Stimulated activated CD8-positive, alpha-beta memory T cell treated with anti-CD3 and anti-CD28 coated beads, Interleukin-12 subunit alpha, Interleukin-12 subunit beta, amount 100 ng/mL, for 24 hours (primary cell): ENCODE measurements around the gene ROS1.

Source experiments
- DNase-seq: peaks from one replicate; pipeline ENCODE4 v3.0.0-alpha.2; 2020; ENCODE audit errors: extremely low read depth

The ROS1 gene

DNA sequence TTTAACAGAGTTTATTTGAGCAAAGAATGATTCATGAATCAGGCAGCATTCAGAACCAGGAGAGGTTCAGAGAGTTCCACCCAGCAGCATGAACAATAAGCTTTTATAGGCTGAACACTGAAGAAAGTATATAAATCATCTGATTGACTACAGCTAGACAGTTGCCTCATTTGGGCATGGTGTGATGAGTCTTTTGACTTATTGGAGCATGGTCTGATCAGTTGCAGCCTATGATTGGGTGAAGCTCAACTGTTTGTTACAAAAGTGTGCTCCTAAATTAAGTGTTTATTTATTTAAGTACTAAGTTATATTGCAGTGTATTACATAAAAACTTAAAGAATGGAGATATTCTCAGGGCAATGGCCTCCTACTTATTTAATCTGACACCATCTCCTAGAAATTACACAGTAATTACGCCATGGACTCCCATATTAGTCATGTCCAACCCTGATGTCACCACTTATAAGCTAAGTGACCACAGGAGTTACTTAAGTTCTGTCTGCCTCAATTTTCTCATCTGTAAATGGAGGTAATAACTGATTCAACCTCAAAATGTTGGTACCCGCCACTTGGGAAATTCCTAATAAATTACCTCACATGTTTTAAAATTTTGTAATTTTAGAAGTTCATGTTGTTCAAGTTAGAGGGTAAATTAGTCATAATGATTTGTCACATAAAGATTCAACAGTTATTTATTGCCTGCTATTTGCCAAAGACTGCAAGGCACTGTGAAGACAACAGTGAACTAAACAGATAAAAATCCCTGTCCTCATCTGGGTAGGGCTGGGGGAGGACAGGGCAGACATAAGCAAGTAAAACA is 15.2 kb upstream of the ROS1 start:
- no peak for DNase-seq

- DNase-seq, result no peak
These were observed 6.5 kb upstream of the ROS1 start for GRCh38 chr6:117432273-117432672.

GRCh38 chr6:117423754-117424153 is 2.0 kb downstream of the ROS1 start:
- DNase-seq, result no peak

GRCh38 chr6:117418320-117418719 is 7.4 kb downstream of the ROS1 start:
- DNase-seq, result no peak

GRCh38 chr6:117417851-117418250 is 7.9 kb downstream of the ROS1 start:
- DNase-seq, result no peak

- DNase-seq, result no peak
These were observed 11.0 kb downstream of the ROS1 start for GRCh38 chr6:117414770-117415169.

DNA sequence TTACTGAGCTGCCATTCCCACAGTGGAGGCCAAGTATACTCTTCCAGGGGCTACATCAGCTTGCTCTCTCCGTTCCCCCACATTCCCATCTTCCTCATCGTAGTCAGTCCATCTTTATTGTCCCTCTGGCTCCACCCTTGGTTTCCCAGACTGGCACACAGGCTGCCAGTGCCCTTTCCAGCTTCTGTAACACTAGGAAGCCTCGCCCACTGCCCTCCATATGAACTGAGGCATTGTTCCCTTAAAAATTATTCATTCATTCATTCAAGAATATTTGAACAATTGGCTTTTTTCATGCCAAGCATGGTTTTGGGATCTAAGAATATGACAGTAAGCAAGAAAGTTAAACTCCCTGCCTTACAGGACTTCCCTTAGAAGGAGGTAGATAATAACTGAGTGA is 14.3 kb downstream of the ROS1 start:
- no peak for DNase-seq

- DNase-seq, result no peak
These were observed 15.9 kb downstream of the ROS1 start for GRCh38 chr6:117409863-117410262.

GRCh38 chr6:117409420-117409819 is 16.3 kb downstream of the ROS1 start:
- DNase-seq, result no peak

- DNase-seq, result no peak
These were observed 21.2 kb downstream of the ROS1 start for GRCh38 chr6:117404548-117404947.

GRCh38 chr6:117401799-117402198 is 23.9 kb downstream of the ROS1 start:
- no peak for DNase-seq

GRCh38 chr6:117399924-117400323 is 25.8 kb downstream of the ROS1 start:
- DNase-seq, result no peak

GRCh38 chr6:117399126-117399525 is 26.6 kb downstream of the ROS1 start:
- no peak for DNase-seq

DNA sequence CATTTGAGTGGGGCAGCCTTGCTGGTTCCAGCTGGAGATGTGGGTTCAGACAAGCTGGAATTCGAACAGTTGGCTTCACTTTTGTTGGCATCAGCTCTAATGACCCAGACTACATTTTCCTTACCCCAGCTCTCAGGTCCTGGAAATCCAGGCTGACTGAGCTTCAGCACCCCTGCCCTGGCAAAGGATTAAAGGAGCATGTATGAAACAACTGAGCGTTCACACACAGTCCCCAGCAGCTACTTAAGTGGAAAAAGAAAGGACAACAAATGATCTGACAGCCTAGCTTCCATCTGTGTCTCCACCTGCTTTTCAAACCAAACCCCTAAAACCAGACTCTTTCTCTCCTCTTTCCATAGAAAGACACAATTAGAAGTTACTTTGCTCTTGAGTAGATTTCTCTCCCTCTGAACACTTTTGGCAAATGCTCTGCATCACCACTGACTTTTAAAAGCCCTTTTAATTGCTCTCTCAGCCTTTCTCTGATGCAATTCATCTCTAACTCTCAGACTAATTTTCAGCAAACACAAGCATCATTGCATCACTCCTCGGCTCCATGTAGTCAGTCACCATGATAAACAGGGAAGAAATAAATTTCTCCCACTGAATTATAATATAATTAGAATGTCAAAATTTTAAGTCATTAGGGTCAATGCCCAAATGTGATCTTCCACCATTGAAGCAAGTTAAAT is 28.1 kb downstream of the ROS1 start:
- no peak for DNase-seq

DNA sequence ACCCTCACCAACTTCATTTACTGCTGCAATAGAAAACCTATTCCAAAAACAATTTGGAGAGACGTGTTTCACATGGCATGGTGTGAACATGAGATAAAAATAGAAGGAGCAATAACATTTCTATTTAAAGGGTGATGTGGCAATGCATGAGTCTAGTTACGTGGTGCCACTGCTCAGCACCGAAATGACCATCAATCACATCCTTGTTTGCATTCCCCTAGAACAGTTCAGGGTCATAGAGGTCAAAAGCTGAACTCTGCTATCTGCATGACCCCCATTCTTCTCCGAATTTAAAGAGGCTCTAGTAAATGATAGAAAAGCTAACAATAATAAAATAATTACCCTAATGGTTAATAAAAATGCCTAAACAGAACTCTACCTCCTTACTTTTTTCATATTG is 29.5 kb downstream of the ROS1 start:
- DNase-seq, result no peak

DNA sequence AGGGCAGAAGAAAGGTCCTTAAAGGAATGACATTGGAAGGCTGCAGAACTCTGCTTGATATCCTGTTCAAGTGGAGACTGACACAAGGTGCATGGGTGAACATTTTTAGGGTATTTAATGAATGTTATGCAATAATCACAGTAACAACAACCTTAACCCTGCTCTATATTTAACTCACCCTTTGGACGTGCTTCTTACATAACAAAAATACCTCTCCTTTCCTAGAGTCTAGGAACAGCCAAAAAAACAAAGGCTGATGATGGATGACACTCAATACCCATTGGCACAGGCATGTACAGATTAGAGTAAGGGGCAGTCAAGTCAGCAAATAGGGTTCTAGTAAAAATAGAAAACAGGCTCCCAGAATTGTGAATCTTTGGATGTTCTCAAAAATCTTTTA is 30.6 kb downstream of the ROS1 start:
- DNase-seq, result no peak

- no peak for DNase-seq
These were observed 32.7 kb downstream of the ROS1 start for GRCh38 chr6:117393045-117393444.

DNA sequence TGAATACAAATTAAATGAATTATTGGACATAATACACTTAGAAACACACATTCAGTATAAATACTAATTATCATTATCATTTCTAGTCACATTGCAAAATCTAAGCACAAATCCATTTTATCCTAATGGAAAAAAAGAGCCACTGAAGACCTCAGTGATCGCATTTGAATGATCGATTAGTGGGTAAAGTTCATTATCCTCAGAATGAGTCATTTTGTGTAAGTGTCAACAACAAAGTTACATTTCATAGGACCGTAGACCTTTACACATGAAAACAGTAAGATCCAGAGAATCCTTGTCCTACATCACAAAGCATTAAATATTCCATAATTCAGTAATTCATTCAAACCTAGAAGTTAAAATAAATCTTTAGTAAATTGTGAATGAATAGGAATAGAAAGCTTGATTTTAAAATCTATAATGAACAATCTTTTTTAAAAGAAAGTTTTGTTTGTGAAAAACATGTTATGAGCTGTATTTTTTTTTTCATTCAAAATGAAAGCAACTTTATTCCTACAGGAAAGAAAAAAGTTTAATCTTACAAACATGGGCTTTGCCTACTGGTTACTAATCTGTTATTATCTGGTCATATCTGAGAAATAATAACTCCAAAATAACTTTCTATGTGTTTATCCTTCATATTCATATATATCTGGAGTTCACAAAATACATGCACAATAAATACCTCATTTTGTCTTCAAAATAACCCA is 33.7 kb downstream of the ROS1 start:
- no peak for DNase-seq

GRCh38 chr6:117389227-117390057 is 36.3 kb downstream of the ROS1 start:
- no peak for DNase-seq

DNA sequence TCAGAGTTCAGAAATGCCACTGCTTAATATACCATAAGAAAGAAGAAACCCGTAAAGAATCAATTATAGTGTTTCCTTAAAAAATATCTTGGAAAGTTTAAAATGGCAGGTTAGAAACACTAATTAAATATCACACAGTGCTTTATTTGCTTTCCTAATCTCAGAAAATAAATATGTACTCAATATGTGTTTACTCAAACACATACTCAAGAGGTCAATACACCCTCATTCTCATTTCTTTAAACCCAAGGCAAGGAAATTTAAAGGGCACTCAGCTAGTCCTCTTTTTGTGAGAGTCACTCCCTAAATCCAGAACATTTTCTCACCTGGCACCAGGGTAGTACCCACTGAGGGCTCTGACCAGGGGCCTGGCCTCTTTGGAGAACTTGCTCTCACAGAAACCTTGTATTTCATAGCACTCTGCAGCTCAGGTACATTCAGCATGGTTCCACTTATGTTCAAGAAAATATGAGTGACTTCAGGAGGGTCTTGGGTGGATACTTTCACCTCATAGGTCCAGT is 38.2 kb downstream of the ROS1 start:
- DNase-seq, result no peak

GRCh38 chr6:117384659-117385058 is 41.1 kb downstream of the ROS1 start:
- no peak for DNase-seq

DNA sequence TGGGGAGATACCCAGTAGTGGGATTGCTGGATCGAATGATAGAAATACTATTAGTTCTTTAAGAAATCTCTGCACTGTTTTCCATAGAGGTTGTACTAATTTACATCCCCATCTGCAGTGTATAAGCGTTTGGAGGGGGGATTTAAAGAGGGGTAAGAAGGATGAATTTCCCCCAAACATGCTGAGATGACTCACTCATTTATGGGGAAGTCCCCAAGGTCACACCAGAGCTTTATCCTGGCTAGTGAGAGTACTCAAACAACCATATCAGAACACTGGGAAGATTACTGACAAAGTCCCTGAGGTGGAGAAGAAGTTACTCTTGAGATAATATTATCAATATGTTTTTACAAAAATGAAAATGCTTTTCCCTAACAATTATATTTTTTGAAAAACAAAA is 44.0 kb downstream of the ROS1 start:
- DNase-seq, result no peak
